GM12878 (cell line): ENCODE measurements around the gene PHLDA3.

Source experiments
- EP300 ChIP-seq, 2 experiments: fragments of 150-350 bp in 1 of 2; IDR thresholded peaks; 2 replicates each; pipeline ENCODE4 v1.6.1; 2011 to 2012; ENCODE audit warnings: low read depth in 2 of 2, low read length in 2 of 2, borderline replicate concordance in 1 of 2, improper control_type of control experiment in 1 of 2, inconsistent platforms in 1 of 2; ENCODE audit not compliant: control insufficient read depth in 1 of 2
- HDAC6 ChIP-seq: fragments of 200-600 bp; sonication (generic); IDR thresholded peaks from one replicate; pipeline ENCODE4 v1.8.0; 2017; ENCODE audit warnings: antibody characterized with exemption; ENCODE audit not compliant: unreplicated experiment
- SMAD1 ChIP-seq: fragments of 450-650 bp; IDR thresholded peaks from 2 replicates; pipeline ENCODE4 v1.6.1; 2018; ENCODE audit warnings: mild to moderate bottlenecking, low read depth; ENCODE audit not compliant: partially characterized antibody
- YY1 ChIP-seq: IDR thresholded peaks from 2 replicates; pipeline ENCODE4 v1.6.1; 2011; ENCODE audit warnings: low read depth, mild to moderate bottlenecking, low read length
- ZBTB40 ChIP-seq: fragments of 450-650 bp; IDR thresholded peaks from 2 replicates; pipeline ENCODE4 v1.6.1; 2016; ENCODE audit warnings: mild to moderate bottlenecking, moderate library complexity, borderline replicate concordance
- ZNF384 ChIP-seq: IDR thresholded peaks from 2 replicates; pipeline ENCODE4 v1.6.1; 2012; ENCODE audit warnings: low read depth, mild to moderate bottlenecking, low read length, improper control_type of control experiment, borderline replicate concordance
- TF ChIP-seq, protein P1 (sequence below): fragments of 450-650 bp; IDR thresholded peaks from 2 replicates; pipeline ENCODE4 v1.6.1; 2017; ENCODE audit warnings: mild to moderate bottlenecking
- TF ChIP-seq, protein P2 (sequence below): fragments of 150-350 bp; IDR thresholded peaks from 2 replicates; pipeline ENCODE4 v1.6.1; 2014; ENCODE audit warnings: mild to moderate bottlenecking, low read depth, low read length
- TF ChIP-seq, protein P3 (sequence below): IDR thresholded peaks from 2 replicates; pipeline ENCODE4 v1.6.1; 2012; ENCODE audit warnings: low read depth, low read length, improper control_type of control experiment

DNA sequence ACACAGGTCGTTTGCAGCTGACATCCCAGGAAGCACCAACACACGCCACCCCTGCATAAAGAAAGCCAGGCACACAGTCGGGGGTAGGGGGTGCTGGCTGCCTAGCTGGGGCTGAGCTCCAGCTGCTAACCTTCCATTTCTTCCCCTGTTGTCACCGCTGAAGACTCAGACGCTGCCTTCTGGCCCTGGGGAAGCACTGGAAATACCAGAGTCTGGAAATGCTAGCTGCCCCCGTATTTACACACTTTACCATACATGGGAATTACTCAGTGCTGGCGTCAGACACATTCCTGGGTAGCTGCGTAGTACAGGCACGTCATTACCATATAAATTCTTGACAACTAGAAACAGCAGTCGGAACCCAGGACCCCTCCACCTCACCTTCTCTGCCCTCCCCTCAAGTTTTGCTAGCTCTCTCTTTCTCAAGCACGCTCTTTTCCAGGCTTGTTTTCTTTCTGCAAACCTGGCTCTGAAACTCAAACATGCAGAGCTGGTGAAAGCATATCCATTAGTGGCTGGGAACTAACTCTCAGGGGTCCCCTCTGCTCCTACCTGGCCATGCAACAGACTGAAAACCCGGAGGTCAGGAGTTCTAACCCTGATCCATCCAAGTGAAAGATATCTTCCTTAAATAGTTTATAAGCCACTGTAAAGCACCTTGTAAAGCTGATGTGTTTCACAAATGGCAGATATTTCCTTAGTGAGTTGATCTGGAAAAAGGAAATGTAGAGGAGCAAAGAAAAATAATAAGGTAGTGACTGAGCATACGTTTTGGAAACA lies 34.6 kb upstream of the PHLDA3 start:
- TF ChIP-seq ZNF384: no peak
- TF ChIP-seq, protein P1, sequence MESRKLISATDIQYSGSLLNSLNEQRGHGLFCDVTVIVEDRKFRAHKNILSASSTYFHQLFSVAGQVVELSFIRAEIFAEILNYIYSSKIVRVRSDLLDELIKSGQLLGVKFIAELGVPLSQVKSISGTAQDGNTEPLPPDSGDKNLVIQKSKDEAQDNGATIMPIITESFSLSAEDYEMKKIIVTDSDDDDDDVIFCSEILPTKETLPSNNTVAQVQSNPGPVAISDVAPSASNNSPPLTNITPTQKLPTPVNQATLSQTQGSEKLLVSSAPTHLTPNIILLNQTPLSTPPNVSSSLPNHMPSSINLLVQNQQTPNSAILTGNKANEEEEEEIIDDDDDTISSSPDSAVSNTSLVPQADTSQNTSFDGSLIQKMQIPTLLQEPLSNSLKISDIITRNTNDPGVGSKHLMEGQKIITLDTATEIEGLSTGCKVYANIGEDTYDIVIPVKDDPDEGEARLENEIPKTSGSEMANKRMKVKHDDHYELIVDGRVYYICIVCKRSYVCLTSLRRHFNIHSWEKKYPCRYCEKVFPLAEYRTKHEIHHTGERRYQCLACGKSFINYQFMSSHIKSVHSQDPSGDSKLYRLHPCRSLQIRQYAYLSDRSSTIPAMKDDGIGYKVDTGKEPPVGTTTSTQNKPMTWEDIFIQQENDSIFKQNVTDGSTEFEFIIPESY: no peak
- no peak for TF ChIP-seq EP300 (IDR thresholded peaks at IDR 0.05; ENCODE audit: borderline replicate concordance in 1 of 2, control insufficient read depth in 1 of 2, low read depth in 2 of 2, low read length in 2 of 2)
- TF ChIP-seq, protein P2, sequence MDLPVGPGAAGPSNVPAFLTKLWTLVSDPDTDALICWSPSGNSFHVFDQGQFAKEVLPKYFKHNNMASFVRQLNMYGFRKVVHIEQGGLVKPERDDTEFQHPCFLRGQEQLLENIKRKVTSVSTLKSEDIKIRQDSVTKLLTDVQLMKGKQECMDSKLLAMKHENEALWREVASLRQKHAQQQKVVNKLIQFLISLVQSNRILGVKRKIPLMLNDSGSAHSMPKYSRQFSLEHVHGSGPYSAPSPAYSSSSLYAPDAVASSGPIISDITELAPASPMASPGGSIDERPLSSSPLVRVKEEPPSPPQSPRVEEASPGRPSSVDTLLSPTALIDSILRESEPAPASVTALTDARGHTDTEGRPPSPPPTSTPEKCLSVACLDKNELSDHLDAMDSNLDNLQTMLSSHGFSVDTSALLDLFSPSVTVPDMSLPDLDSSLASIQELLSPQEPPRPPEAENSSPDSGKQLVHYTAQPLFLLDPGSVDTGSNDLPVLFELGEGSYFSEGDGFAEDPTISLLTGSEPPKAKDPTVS: no peak
- TF ChIP-seq YY1: no peak
- TF ChIP-seq, protein P3, sequence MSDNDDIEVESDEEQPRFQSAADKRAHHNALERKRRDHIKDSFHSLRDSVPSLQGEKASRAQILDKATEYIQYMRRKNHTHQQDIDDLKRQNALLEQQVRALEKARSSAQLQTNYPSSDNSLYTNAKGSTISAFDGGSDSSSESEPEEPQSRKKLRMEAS: no peak
- no peak for TF ChIP-seq SMAD1
- TF ChIP-seq HDAC6: no peak
- TF ChIP-seq ZBTB40: no peak
